Suppressor macrophage treated with lipopolysaccharide for 1 hour (primary cell): ENCODE data around the gene MGLL.

Experiments
- DNase-seq, 3 donors: peaks; one replicate each; pipeline ENCODE4 v3.0.0-alpha.2; 2020 to 2022

MGLL gene

DNA sequence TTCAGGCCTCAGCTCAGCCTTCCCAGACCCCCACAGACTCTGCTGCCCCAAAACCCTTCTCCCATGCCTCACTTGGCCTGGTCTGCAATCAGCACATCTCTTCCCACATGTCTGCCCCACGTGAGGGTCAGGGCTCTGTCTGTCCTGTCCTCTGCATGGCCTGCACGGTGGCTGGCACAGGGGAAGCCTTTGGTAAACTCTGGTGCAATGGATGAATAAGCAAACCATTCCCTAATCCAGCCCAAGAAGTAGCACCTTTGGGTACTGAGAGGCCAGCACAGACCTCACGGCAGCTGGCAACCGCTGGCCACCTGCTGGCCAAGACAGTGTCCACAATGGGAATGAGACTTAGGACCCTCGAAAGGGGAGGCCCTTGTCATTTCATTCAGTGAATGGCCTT is 121.9 kb downstream of the MGLL start:
- no peak for DNase-seq

DNA sequence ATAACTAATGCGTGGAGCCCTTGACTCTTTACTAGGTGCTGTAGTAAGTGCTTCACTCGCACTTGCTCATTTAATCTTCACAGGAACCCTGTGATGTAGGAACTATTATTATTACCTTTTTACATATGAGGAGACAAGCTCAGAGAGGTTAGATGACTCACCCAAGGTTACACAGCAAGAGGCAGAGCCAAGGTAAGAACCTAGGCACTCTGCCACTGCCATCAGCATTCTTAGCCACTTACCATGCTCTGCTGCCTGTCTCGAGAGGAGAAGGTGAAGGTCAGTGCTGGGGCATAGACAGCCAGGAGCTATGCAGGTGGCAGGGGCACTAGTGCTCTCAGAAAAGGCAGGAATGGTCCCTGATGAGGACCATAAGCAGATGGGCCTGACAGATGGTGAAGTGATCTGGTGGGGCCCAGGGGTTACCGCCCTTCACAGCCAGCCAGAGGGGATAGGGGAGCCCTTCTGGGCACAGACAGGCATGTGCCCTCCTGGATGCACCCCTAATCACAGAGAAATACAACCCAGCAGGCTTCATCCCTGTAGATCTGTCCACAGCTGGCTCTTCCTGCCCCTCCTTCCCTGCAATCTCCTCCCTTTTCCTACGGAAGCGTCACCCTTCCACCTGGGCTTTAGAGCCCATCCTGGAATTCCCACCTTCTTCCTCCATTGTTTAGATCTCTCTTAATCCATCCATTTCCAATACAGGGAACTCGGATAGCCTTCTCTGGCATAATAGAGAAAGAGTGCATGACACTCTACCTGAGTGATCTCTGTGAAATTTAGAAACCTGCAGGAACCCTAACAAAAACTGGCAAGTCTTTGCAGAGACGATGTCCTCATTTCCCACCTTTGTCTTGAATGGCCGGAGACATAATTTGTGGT is 122.7 kb downstream of the MGLL start:
- no peak for DNase-seq

DNA sequence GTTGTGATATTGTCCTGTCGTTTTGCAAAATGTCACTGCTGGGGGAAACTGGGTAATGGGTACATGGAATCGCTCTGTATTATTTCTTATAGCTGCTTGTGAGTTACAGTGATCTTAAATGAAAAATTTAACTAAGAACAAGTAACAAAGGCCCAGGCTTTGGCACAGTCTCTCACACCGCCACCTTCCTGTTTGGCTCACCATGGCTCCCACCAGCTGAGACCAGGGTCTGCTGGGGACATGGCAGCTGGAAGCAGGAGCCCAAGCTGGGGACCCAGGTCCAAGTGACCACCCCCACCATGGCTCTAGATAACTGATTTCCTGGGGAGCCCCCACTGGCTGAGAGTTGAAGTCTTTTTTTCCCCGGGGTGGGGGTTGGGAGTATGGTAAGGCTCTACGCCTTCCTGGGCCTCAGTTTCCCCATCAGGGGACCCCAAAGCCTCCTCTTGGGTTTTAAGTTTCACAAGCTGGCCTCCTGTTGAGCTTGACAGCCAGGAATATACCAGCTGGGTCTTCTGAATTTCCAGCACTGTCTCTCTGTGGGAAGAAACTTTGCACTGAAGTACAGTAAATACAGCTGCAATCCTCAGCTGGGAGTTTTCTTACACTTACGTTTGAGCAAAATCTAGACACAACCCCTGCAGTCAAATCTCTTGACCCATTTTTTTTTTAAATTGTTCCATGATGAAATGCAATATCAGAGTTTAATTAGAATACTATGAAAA is 123.5 kb downstream of the MGLL start:
- DNase-seq: no peak

DNA sequence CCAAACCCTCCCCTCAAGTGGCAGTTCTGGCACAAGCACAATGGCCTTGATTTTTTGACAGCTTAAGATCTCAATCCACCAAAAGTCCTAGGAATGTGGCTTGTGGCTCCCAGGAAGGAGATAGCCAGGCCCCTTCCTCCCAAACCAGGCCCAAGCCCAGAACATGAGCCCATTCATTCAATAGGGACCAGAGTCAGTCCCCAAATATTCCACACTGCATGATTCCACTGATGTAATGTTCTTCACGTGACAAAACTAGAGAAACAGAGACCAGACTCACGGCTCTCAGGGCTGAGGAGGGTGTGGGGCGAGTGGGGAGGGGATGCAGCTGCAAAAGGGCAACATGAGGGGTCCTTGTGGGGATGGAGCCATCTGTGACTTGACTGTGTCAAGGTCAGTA is 124.0 kb downstream of the MGLL start:
- DNase-seq: no peak

DNA sequence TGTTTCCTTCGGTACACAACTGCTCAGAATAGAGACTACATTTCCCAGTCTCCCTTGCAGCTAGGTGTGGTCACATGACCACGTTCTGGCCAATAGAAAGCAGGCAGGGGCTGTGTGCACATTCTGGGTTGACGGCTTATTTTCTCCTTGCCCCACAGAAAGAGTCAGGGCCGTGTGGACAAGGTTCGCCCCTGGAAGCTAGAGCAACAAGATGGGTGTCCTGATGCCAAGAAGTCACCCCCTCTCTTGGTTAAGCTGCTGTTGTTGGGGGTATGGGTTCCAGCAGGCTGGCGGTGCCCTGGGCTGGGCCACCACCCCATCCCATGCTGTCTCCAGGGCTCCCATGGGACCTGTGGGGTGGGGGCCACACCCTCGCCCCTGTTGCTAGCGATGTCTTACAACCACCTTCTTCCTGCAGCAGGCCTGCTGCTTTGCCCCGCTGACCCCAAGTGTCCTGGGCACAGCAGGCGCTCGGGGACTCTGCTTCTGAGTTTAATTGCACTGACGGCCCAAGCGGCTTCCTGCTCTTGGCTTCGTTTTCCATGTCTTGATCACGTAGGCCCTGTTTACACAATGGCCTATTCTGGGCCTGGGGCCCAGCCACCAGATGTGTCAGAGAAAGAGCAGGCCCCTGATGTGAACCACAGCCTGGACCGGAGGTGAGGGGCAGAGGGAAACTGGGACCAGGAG is 124.6 kb downstream of the MGLL start:
- DNase-seq: peak; percentile 59 to 61 (median 61)

DNA sequence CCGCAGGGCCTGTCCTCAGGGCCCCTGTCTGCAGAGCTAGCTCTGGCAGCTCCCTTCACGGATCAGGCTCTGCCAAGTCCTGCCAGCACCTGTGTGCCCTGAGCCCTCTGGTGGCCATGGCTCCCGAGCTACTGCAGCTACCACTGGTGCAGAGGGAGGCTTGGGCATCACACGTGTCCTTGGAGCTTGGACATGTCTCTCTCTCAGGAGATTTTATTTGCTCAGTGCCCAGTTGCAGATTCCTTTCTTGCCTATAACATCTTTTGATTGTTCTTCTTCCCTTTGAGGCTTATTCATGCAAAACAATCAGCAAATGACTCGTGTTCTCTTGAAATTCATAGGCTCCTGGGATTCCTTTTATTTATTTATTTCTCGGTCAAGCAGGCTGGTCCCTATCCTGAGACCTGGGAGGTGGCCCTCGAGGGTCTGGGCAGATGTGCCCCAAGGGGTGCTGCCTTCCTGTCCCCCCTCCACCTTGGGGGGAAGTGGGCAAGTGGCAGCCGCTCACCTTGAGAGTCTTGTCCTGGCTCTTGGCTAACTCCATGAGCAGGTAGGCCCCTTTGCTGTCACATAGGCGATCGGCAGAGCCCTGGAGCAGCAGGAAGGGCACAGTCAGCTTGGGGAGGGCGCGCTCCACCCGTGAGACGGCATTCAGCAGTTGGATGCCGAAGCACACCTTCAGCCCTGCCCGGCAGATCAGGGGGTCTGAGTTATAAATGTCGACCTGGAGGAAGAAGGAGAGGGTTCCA is 127.7 kb downstream of the MGLL start:
- peak; percentile 28 to 48 (median 39) for DNase-seq

DNA sequence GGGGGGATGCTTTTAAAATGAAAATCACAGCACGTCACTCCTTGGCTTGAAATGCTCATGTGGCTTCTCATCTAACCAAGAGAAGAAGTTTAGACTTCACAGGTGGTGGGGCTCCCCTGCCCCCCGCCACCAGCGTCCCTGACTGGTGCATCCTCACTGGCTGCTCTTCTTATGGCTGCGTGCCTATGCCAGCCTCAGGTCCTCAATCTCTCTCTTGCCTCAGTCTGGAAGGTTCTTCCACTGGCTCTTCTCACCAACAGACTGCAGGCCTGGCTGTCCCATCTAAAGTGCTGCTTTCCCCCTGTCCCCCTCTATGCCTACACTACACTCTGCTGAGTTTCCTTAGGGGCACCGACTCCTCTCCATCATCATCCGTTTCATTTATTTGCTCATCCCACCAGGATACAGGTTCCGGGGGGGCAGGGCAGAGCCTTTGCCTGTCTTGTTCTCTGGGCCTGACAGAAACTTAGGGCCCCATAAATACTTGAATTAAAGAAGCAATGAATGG is 128.9 kb downstream of the MGLL start:
- DNase-seq: no peak

DNA sequence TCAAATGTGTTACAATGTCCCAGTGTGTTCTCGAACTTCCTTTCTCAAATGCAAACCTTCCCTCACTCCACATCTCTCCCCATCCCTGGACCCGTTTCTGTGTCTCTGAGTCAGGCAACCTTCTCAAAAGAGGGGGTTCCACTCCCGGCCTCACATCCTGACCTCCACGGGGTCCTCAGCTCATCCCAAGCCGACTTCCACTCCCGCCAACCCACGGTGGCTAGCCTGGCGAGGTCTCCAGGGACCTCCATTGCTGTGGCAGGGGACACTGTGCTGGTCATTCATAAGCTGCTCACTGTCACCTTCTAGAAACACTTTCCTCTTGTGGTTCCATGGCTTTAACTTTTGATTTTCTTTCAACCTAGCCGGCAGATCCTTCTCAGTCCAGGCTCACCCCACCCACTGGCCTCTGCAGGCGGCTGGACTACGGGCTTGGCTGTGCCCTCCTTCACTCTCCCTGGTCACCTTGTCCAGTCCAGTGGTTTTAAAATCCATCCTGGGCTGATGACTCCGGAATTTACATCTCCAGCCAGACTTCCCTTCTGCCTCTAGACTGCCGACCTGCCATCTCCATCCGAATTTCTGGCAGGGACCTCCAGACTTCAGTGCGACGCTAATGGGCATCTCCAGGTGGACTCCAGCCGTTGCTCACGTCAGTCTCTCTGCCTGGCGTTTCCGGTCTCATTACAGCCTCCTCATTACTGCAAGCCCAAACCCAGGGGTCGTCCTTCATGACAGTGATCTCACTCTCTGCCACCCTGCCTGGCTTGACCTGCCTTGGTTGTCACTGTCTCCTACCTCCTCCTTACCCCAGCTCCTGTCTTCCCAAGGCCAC is 129.6 kb downstream of the MGLL start:
- DNase-seq: no peak

DNA sequence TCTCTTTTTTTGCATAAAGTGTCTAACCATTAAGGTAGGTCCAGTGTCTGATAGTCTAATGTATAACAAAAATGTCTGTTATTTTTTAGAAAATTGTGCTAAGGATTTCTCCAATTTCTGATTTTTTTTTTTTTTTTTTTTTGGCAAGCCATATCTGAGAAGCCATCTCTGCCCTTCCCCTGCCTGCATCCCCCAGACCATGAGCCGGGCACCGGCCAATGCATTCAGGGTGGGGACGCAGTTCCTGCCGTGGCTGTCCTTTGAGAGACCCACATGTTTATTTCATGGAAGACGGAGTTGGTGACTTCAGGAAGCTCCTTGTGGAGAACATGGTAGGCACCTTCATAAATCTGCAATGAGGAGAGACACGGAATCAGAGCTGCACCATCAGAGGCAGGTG is 130.3 kb downstream of the MGLL start:
- DNase-seq: no peak

DNA sequence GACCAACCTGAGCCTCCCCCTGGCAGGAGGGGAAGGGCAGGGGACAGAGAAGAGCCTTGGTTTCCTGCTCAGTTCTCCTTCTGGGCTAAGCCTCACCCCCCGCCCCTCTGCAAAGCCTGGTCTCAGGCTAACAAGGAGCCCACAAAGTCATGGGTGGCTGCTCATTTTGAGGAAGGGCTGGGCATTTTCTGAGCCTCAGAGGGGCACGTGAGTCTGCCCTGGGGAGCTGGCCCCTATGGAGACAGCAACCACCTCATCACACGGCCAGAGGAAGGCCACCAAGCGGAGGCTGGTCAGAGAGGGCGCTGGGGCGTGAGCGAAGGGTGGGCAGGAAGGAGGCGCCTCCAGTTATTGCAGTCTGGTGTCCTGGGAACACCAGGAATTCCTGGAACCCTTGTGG is 130.8 kb downstream of the MGLL start:
- DNase-seq: no peak

DNA sequence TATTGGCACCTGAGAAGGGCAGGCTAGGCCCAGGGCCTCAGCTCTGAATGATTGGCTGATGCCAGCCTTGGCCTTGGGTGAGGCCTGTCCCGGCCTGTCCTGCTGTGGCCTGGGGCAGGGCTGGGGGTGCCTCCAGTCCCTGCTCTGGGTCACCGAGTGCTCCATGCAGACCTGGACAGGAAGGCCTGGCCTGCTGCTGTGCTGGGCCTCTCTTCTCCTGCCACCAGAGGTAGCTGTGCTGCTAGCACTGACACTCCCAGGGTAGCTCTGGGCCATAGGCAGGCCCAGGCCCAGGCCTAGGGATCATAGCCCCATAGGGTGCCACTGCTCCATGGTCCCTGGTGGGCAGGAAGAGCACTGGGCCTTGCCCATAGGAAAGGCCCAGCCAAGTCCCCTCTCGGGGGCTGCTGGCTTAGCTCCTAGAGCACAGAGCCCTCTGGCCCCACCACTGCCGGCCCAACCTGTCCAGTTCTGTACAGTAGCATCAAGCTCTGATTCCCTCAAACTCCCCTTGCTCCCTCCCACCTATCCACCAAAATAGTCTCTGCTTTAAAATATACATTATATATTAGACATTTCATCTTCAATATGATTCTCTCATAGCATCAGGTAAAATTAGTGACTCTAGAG is 131.4 kb downstream of the MGLL start:
- peak in 1 of 3 donors; percentile 46 for DNase-seq

DNA sequence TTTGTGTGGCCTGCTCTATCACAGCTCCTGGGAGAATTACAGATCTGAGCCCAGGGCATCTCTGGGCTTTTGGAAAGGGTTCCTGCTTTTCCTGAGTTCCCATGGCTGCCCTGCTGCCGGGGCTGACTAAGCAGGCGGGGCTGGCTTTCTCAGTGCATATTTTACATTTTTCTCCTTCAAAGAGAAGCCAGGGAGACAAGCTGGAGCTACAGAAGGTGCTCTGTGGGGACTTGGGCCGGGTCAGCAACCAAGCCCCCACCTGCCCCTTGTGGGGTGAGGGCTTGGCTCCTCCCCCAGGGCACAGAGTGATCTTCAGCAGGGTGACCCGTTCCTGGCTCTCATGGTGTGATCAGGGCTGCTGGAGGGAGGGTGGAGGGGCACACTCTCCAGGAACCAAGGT is 132.2 kb downstream of the MGLL start:
- DNase-seq: no peak

DNA sequence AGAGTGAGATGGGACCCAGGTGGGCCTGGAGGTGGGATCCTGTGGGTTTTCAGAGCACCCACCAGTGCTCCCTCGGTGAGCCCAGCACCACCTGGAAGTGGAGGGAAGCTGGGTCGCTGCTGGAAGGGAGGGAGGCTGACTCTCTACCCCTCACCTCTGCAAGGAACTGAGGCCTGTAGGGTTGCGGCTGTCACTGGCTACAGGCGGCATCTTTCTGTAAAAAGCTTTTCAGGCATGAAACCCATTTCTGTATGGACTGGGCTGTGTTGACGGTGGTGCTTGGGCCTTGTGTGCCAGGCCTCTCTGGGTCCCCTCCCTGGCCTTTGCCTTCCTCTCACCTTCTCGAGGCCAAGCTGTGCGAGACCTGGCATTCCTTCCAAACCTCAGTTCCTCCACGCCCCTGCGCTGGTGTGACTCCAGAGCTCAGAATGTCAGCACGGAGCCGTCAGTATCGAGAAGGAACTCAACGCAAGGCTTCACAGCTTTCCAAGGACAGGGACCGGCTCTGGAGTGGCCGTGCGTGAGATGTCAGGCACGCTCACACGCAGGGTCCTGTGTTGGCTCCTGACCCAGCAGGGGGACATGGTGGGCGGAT is 133.0 kb downstream of the MGLL start:
- no peak for DNase-seq

DNA sequence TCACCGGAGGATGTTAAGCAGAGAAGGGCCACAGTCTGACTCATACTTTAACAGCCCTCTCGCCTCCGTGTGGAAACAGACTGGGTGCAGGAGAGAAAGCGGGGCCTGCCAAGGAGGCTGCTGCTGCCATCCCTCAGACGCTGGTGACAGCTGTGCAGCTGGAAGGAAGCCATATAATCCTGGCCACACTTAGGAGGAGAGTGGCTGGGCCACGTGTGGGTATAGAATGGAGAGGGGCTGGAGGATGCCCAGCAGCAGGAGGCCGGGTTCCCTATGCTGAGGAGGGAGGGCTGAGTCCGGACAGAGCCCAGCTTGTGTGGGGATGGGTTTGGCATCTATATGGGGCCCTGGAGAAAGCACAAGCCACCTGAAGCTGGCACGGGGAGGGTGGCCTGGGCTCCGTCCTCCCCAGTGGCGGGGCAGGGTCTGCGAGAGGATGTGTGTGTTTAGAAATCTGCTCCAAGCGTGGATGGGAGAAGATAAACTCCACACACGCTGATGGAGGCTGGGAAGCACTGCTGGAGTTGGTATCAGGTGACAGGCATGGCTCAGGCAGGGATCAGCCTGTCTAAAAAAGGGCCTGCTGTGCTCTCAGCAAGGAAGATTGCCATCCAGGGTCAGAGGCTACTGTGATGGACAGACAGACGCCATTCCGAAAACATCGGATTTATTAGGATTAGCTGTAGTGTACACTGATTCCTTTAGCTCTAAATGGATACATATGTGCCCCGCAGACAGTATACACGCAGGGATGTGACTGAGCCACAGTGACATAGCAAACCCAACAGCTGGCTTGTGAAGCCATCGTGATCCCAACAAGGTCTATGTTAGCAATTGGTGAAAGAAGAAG is 133.7 kb downstream of the MGLL start:
- DNase-seq: no peak

DNA sequence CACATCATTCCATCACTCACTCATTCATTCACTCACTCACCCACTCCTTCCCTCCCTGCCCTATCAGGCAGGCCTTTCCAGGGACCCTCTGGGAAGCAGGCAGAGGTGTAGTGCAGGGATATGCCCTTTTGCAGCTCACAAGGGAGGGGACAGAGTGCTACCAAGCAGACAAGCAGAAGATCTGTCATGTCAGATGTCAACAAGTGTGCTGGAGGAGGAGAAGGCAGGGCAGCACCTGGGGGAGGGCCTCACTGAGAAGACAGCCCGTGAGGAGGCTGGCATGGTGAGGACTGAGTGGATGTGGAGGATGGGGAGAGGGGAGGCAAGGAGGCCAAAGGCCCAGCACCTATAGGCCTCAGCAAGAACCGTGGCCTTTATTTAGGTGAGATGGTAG is 134.3 kb downstream of the MGLL start:
- no peak for DNase-seq

DNA sequence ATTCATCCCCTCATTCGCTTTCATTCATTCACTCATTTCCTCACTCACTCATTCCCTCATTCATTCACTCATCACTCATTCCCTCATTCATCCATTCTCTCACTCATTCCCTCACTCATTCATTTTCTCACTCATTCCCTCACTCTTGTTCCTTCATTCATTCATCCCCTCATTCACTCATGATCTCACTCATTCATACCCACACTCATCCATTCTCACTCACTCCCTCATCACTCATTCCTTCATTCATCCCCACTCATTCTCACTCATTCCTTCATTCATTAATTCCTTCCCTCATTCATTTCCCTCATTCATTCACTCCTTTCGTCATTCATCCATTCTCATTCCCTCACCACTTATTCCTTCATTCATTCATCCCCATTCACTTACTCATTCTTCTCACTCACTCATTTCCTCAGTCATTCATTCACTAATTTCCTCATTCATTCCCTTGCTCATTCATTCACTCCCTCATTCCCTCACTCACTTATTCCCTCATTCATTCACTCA is 135.0 kb downstream of the MGLL start:
- no peak for DNase-seq

DNA sequence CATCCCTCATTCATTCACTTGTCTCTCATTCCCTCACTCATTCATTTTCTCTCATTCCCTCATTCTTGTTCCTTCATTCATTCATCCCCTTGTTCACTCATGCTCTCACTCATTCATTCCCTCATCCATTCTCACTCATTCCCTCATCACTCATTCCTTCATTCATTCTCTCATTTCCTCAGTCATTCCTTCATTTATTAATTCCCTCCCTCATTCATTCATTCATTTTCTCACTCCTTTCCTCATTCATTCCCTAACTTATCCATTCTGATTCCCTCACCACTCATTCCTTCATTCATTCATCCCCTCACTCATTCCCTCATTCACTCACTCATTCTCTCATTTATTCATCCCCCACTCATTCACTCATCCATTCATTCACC is 135.8 kb downstream of the MGLL start:
- DNase-seq: no peak

DNA sequence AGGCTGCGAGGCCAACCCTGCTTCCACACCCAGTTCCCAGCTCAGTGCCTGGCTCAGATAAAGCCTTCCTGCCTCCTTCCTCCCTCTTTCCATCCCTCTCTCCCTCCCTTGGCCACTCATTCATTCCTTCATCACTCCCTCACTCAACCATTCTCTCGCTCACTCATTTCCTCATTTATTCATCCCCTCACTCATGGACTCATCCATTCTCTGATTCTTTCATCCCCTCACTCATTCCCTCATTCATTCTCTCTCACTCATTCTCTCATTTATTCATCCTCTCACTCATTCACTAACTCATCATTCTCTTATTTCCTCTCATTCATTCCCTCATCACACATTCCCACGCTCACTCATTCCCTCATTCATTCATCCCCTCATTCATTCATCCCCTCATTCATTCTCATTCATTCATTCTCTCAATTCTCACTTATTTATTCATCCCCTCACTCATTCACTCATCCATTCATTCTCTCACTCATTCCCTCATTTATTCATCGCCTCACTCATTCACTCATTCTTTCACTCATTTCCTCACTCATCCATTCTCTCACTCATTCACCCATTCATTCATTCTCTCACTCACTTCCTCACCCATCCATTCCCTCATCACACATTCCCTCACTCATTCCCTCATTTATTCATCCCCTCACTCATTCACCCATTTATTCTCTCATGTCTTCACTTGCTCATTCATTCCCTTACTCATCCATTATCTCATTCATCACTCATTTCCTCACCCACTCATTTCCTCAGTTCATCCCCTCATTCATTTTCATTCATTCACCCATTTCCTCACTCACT is 136.4 kb downstream of the MGLL start:
- no peak for DNase-seq
